Cortex of kidney (tissue), 1 donor: Measurements from ENCODE around the gene ECE2.

Experiments used
- DNase-seq: peaks from one replicate; lab custom pipeline; 2025; lab: John Stamatoyannopoulos, UW

Gene ECE2

DNA sequence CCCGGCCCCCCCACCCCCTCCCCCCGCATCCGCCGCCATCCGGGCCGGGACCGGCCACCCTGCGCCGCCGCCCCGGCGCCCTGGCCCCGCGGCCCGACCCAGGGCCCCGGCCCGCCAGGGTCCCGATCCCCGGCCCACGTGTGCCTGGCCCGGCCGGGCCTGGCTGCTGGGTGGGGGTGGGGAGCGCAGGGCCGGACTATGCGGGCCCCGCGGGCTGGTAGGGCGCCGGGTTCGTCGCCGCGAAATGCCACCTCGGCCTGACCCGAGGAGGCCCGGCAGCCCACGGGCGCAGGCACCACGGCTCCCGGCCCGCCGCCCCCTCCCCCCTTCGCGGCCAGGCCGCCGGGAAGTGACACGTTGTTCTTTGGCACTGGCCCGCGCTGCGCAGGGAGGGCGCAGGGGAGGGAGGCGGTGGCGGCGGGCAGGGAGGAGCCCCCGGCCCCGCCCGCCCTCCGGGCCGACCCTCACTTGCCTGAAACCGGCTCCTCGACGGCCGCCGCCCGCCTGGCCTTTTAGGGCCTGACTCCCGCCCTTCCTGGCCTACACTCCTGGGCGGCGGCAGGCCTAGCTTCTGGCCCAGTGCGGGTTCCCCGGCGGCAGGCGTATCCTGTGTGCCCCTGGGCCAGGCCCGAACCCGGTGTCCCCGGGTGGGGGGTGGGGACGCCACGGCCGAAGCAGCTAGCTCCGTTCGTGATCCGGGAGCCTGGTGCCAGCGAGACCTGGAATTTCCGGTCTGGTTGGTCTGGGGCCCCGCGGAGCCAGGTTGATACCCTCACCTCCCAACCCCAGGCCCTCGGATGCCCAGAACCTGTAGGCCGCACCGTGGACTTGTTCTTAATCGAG lies 39.1 kb downstream of the ECE2 start:
- DNase-seq = no peak

- DNase-seq = no peak
These were observed 39.7 kb downstream of the ECE2 start for GRCh38 chr3:184315543-184315867.

- DNase-seq = no peak
These were observed 40.2 kb downstream of the ECE2 start for GRCh38 chr3:184315871-184316661.

GRCh38 chr3:184316792-184317191 lies 41.0 kb downstream of the ECE2 start:
- no peak for DNase-seq

DNA sequence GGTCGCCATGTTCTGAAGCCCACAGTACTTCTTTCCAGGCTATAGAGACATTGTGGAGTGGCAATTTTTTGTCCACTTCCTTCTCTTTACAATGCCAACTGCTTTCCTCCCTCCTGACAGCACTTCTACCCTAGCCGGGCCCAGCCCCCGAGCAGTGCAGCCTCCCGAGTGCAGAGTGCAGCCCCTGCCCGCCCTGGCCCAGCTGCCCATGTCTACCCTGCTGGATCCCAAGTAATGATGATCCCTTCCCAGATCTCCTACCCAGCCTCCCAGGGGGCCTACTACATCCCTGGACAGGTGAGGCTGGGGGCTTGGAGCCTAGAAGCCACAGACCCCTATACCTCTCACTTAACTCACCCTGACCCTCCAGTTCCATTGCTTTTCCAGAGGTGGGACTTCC lies 41.4 kb downstream of the ECE2 start:
- DNase-seq = no peak

DNA sequence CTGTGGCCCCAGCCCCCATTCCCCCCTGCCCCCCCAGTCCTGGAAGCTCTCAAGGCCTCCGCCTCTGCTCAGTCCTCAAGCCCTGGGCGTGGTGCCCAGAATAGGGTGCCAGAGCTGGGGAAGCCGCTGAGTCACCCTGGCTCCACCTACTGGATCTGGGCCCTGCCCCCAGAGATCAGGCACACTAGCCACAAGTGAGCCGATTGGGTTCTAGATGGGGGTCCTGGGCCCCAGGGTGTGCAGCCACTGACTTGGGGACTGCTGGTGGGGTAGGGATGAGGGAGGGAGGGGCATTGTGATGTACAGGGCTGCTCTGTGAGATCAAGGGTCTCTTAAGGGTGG lies 44.3 kb downstream of the ECE2 start:
- DNase-seq = no peak

- DNase-seq = no peak
These were observed 45.8 kb downstream of the ECE2 start for GRCh38 chr3:184321666-184322065.

- DNase-seq = no peak
These were observed 47.1 kb downstream of the ECE2 start for GRCh38 chr3:184322731-184323487.

DNA sequence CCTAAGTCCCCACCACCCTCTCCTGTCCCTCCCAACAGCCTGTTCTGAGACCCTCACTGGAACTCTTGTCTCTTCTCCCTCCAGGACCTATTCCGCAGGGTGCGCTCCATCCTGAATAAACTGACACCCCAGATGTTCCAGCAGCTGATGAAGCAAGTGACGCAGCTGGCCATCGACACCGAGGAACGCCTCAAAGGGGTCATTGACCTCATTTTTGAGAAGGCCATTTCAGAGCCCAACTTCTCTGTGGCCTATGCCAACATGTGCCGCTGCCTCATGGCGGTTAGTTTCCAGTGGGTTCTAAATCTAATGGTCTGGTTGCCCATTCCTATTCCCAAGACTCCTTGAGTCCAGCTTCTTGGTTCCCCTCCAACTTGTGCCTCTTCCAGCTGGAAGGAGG lies 47.9 kb downstream of the ECE2 start:
- DNase-seq = no peak

GRCh38 chr3:184325269-184325668 lies 49.4 kb downstream of the ECE2 start:
- no peak for DNase-seq

DNA sequence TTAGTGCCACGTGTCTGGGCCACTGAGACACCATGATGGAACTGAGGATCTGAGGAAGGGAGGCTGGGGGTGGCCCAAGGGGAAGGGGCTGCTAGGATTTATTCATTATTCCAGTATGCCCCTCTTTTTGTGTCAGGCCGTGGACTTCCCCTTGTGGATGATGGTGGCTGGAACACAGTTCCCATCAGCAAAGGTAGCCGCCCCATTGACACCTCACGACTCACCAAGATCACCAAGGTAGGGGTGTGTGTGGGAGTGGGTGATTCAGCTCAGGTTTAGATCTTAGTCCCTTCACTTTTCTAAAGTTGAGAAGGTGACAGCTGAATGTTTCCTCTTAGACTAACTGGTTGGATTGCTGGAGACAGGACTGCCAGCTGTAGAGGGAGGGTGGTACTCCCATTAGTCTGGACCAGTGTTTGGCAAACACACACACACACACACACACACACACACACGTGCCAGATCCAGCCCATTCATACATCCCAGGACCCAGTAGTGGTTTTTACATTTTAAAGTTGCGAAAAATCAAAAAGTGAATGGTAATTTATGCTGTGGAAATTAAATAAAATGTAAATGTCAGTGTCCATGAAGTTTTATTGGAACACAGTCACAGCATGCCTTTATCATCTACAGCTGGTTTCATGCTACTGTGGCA lies 50.0 kb downstream of the ECE2 start:
- no peak for DNase-seq

GRCh38 chr3:184327171-184327570 lies 51.3 kb downstream of the ECE2 start:
- no peak for DNase-seq

DNA sequence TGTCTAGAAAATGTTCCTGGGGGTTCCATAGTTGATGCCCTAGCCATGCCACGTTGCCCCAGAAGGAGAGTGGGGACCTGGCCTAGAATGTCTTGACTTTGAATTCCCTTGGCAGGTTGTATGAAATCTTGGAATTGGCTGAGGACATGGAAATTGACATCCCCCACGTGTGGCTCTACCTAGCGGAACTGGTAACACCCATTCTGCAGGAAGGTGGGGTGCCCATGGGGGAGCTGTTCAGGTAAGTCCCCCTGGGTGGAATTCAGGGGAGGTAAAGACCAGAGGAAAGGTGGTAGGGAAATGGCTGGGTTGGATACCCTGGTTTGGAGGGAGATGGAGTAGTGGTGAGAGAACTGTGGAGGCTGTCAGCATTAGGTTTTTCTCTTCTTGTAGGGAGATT lies 52.7 kb downstream of the ECE2 start:
- no peak for DNase-seq

GRCh38 chr3:184332370-184333090 lies 56.7 kb downstream of the ECE2 start:
- DNase-seq = no peak

GRCh38 chr3:184333190-184333589 lies 57.4 kb downstream of the ECE2 start:
- DNase-seq = no peak

DNA sequence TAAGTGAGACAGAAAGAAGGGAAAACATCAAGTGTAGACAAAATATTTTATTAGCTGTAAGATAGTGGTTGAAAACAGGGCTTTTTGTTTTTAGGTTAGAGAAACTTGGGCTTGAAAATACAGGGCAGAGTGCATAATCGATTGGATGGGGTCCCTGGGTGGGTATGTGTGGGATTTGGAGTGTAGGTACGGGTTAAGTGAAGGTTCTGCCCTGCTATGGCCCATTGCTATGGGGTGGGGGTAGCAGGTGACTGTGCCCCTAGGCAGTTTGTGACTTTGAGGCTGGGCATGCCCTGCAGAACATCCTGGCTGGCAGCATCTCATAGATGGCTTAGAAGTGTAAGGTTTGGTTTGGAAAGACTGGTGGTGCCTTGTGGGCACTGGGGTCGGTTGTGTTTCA lies 57.9 kb downstream of the ECE2 start:
- DNase-seq = no peak

DNA sequence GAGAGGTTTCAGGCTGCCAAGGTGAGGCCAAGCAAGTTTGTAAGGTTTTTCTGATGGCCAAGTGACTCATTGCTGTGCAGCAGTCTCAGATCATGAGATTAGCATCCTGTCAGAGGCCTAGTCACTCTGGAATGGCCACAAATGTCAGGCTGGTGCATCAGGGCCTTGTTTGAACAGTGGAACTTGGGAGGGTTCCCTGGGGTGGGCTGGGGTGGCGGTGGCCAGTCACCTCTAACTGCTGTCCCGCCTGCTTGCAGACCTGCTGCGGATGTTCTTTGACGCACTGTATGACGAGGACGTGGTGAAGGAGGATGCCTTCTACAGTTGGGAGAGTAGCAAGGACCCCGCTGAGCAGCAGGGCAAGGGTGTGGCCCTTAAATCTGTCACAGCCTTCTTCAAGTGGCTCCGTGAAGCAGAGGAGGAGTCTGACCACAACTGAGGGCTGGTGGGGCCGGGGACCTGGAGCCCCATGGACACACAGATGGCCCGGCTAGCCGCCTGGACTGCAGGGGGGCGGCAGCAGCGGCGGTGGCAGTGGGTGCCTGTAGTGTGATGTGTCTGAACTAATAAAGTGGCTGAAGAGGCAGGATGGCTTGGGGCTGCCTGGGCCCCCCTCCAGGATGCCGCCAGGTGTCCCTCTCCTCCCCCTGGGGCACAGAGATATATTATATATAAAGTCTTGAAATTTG lies 58.8 kb downstream of the ECE2 start:
- DNase-seq = no peak

- no peak for DNase-seq
These were observed 59.5 kb downstream of the ECE2 start for GRCh38 chr3:184335291-184335660.

DNA sequence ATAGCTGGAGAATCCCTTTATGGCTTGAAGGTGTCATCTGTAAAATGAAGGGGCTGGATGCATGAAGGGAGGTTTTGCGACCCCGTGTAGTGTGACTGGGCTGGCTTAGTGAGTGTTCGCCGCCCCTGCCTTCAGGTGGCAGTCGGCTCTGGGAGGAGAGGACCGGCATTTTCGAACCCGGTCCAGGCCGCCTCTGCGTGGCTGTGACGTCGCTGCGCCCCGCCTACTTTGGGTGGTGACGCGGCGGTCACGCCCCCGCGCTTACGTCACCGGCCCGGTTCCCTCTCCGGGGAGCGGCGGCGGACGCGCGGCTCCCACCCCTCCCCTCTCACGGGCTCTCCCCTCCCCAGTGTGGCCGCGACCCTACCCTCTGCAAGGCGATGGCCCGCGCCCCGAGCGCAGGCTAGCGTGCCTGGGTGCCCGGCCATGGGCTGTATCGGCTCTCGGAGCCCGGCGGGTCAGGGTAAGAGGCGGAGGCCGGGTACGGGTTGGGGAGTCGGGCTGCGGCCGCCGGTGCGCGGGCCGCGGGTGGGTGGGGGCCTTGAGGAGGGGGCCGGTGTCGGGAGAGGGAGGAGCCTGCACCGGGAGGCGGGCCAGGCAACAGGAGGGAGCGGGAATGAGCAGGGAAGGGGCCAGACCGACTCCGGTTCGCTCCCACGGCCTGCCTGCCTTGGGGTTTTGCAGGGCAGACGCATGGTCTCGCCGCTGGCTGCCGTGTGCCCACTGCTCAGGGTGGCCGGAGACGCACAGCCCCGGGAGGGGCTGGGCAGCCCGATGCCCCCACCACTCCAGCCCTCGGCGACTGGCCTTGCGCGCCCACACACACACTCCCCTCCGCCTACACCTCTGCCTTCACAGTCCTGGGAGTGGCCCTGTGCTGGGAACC lies 60.1 kb downstream of the ECE2 start:
- DNase-seq = no peak
